GM13977 (cell line): Measurements from ENCODE around the gene MYL3.

Experiments used
- DNase-seq: peaks from one replicate; pipeline ENCODE4 v3.0.0; 2012; ENCODE audit warnings: low spot score
- in situ Hi-C: fragments of 300-500 bp; cut with MboI; formaldehyde crosslinking; loops from one replicate; pipeline ENCODE4 v1.12.0; 2022; ENCODE audit warnings: low sequenced_read_pairs, low pct_unique_long_range_greater_than_20kb, mixed read lengths, inconsistent platforms; ENCODE audit not compliant: unreplicated experiment
- TF ChIP-seq, protein P1 (sequence below): IDR thresholded peaks from 2 replicates; pipeline ENCODE4 v1.5.1; 2012; ENCODE audit warnings: mild to moderate bottlenecking, control low read depth; ENCODE audit not compliant: insufficient read depth; ENCODE audit errors: extremely low read depth, missing control alignments

MYL3 gene

DNA sequence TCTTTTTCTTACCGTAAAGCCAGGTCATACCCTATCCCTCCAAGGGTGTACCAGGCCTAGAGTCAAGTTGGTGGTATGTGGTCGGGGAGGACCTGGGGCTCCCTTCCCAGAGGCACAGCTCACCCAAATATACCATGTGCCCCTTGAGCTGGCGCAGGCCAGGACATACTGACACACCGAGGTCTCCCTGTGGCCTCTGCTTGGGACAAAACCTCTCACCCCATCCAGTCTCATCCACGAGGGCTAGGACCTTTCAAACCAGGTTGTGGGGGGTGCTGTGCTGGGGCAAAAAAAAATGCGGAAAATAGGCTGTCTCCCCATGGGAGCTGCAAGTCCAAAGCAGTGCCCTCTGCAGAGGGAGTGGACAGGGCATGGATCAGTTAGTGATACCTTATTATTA is 37.1 kb upstream of the MYL3 start:
- TF ChIP-seq, protein P1, sequence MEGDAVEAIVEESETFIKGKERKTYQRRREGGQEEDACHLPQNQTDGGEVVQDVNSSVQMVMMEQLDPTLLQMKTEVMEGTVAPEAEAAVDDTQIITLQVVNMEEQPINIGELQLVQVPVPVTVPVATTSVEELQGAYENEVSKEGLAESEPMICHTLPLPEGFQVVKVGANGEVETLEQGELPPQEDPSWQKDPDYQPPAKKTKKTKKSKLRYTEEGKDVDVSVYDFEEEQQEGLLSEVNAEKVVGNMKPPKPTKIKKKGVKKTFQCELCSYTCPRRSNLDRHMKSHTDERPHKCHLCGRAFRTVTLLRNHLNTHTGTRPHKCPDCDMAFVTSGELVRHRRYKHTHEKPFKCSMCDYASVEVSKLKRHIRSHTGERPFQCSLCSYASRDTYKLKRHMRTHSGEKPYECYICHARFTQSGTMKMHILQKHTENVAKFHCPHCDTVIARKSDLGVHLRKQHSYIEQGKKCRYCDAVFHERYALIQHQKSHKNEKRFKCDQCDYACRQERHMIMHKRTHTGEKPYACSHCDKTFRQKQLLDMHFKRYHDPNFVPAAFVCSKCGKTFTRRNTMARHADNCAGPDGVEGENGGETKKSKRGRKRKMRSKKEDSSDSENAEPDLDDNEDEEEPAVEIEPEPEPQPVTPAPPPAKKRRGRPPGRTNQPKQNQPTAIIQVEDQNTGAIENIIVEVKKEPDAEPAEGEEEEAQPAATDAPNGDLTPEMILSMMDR = no peak
- in situ Hi-C loops = loop anchor here (25.0 kb wide), 1 partner anchor 462 kb away; no protein-coding TSS in a partner anchor
- no peak for DNase-seq

DNA sequence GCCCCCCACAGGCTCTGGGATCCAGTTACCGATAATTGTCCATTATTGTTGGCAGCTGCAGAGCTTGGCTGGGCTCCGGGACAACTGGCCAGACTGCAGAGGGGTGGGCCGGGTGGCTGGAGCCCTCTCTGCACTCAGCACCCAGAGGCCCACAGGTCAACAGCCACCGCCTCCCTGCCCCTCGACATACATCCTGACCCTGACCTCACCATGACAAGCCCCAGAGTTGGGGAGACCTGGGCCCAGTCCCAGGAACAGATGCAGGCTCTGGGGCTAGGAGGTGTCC is 36.7 kb upstream of the MYL3 start:
- DNase-seq = no peak
- in situ Hi-C loops = loop anchor here (25.0 kb wide), 1 partner anchor 462 kb away; no protein-coding TSS in a partner anchor
- TF ChIP-seq, protein P1 = no peak

DNA sequence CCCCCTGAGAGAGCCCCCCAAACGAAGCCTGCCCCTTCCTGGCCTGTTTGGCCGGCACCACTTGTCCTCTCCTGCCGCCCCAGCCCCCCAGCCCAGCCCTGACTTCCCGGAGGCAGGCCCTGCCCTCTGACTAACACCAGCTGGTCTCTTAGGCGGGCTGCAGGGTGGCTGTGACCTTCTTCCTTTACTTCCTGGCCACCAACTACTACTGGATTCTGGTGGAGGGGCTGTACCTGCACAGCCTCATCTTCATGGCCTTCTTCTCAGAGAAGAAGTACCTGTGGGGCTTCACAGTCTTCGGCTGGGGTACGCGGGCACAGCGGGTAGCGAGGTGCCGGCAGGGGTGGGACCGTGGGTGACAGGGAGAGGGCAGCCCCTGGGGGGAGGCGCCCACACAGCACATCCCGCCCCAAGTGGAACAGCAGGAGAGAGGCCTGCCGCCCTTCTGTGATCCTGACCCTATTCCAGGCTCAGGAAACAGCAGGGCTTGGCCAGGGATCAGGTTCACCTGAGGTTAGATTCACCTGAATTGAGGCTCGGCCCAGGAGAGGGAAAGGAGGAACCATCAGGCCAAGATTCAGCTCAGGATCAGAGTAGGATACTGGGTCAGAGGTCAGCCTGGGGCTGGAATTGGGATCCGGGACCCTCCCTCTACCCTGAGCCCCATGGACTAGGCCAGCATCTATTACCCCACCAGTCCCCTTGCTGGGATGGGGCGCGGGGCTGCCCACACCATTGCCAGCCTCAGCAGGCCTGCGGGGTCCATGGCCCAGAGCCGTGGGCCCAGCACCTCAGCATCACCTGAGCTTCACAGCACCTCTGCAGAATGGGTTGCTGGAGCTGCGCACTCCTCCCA is 36.1 kb upstream of the MYL3 start:
- TF ChIP-seq, protein P1 = no peak
- no peak for DNase-seq
- in situ Hi-C loops = loop anchor here (10.0 to 25.0 kb wide), 2 partner anchors 185 to 463 kb away; partner anchors contain the start of gene PRSS50

DNA sequence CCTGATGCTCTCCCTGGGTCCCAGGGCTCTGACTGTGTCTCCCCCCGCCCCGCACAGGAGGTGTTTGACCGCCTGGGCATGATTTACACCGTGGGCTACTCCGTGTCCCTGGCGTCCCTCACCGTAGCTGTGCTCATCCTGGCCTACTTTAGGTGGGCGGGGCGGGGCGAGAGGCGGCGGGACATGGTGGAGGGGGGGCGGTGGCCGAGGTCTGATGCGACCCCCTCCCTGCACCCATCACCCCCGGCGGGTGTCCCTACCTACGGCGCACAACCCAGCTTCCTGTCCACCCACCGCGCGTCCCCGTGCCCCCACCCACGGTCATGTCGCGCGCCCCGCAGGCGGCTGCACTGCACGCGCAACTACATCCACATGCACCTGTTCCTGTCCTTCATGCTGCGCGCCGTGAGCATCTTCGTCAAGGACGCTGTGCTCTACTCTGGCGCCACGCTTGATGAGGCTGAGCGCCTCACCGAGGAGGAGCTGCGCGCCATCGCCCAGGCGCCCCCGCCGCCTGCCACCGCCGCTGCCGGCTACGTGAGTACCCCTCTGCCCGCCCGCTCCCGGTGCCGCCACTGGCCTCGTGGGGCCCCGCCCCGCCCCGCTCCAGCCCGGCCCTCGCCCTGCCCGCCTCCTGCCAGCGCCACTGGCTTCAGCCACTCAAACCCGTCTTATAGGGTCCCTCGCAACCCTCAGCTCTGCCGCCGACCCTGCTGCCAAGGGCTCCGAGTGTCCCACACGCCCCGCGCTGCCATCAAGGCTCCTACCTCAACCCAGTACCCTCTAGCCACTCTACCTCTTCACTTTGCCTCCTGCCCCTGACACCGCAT is 35.3 kb upstream of the MYL3 start:
- TF ChIP-seq, protein P1 = no peak
- no peak for DNase-seq
- in situ Hi-C loops = loop anchor here (10.0 kb wide), 1 partner anchor 184 kb away; the partner anchor contains the start of gene PRSS50

DNA sequence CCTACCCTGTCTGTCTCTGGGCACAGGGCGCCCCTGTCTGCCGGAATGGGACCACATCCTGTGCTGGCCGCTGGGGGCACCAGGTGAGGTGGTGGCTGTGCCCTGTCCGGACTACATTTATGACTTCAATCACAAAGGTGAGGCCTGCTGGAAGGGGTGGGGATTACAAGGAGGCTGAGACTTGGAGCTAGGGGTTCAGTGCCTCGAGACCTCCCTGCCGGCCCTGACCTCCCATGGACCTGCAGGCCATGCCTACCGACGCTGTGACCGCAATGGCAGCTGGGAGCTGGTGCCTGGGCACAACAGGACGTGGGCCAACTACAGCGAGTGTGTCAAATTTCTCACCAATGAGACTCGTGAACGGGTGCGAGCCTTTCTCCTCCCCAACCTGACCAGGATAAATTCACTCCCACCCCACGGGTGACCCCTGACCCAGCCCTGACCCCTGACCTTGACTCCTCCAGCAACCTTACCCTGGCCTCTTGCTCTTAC is 34.6 kb upstream of the MYL3 start:
- in situ Hi-C loops = loop anchor here (10.0 kb wide), 1 partner anchor 183 kb away; the partner anchor contains the start of gene PRSS50
- TF ChIP-seq, protein P1 = no peak
- DNase-seq = no peak

DNA sequence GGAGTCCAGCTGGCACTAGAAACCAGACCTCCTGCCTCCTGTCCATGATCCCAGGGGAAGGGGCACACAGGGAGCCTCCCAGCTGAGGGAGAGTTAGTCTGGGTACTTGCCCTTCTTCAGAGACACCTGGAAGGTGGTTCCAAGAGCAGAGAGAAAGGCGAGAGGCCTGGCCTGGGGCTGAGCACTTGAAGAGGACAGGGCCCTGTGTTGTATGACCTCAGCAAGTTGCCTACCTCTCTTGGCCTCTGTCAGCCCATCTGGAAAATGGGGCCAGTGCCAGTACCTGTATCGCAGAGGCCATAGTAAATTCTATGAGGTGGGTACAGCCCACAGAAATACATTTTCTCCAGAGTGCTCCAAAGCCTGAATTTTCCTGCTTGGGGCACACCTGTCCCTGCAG is 33.8 kb upstream of the MYL3 start:
- TF ChIP-seq, protein P1 = no peak
- in situ Hi-C loops = loop anchor here (10.0 kb wide), 1 partner anchor 182 kb away; the partner anchor contains the start of gene PRSS50
- DNase-seq = no peak
